Calu3 (cell line): ENCODE data around the gene GPRASP2. TPM values are rescaled to one million over a fixed set of nuclear protein-coding genes. Genes with fewer than 3 reads are reported as not detected.

Experiments
- BruUV-seq: library from RNA; stranded (reverse); fragments of 400-500 nt; replicated peaks from 2 replicates; lab custom pipeline; 2021; lab: Mats Ljungman, UMichigan
- CTCF ChIA-PET: fragments of 300-600 bp; sonication (Branson Sonifier 250); formaldehyde crosslinking; loops from one replicate; lab custom pipeline; 2022; ENCODE audit warnings: antibody characterized with exemption; lab: Charles Lee
- DNase-seq: peaks from one replicate; pipeline ENCODE4 v3.0.0; 2022
- H3K27ac Mint-ChIP-seq: one replicate; pipeline ENCODE4 v1.8.0; 2022; ENCODE audit warnings: mixed read lengths; ENCODE audit not compliant: unreplicated experiment
- H3K27me3 Mint-ChIP-seq: one replicate; pipeline ENCODE4 v1.8.0; 2022; ENCODE audit warnings: mixed read lengths; ENCODE audit not compliant: unreplicated experiment
- H3K36me3 Mint-ChIP-seq: one replicate; pipeline ENCODE4 v1.8.0; 2022; ENCODE audit warnings: mild to moderate bottlenecking, moderate library complexity, mixed read lengths; ENCODE audit not compliant: insufficient read depth, unreplicated experiment
- H3K4me1 Mint-ChIP-seq: one replicate; pipeline ENCODE4 v1.8.0; 2022; ENCODE audit warnings: mild to moderate bottlenecking, low read depth, mixed read lengths; ENCODE audit not compliant: unreplicated experiment
- H3K4me3 Mint-ChIP-seq: one replicate; pipeline ENCODE4 v1.8.0; 2022; ENCODE audit warnings: mild to moderate bottlenecking, low read depth, moderate library complexity, mixed read lengths; ENCODE audit not compliant: unreplicated experiment
- H3K9me3 Mint-ChIP-seq: one replicate; pipeline ENCODE4 v1.8.0; 2022; ENCODE audit warnings: low read depth, mixed read lengths; ENCODE audit not compliant: unreplicated experiment
- intact Hi-C: fragments of 100-400 bp; cut with micrococcal nuclease; formaldehyde crosslinking; loops from one replicate; pipeline ENCODE4 v1.10.0; 2022; ENCODE audit not compliant: unreplicated experiment
- total RNA-seq: library from RNA; stranded (reverse); gene quantifications from 2 replicates; pipeline ENCODE4 v1.2.3, GENCODE V29; 2022
- TF ChIP-seq, protein P1 (sequence below): fragments of 200-600 bp; IDR thresholded peaks from one replicate; pipeline ENCODE4 v1.8.0; 2022; ENCODE audit warnings: antibody characterized with exemption; ENCODE audit not compliant: unreplicated experiment

Gene GPRASP2
- total RNA-seq, 1 experiment from 2014 or later: 9.0 TPM

- TF ChIP-seq, protein P1, sequence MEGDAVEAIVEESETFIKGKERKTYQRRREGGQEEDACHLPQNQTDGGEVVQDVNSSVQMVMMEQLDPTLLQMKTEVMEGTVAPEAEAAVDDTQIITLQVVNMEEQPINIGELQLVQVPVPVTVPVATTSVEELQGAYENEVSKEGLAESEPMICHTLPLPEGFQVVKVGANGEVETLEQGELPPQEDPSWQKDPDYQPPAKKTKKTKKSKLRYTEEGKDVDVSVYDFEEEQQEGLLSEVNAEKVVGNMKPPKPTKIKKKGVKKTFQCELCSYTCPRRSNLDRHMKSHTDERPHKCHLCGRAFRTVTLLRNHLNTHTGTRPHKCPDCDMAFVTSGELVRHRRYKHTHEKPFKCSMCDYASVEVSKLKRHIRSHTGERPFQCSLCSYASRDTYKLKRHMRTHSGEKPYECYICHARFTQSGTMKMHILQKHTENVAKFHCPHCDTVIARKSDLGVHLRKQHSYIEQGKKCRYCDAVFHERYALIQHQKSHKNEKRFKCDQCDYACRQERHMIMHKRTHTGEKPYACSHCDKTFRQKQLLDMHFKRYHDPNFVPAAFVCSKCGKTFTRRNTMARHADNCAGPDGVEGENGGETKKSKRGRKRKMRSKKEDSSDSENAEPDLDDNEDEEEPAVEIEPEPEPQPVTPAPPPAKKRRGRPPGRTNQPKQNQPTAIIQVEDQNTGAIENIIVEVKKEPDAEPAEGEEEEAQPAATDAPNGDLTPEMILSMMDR: no peak
- Mint-ChIP-seq H3K4me3 (no peak overlapping the region), H3K27me3 (no peaks in the 10 kb centered on the region), H3K9me3 (peaks cover 2% of the 10 kb centered on the region), H3K27ac (no peak overlapping the region), H3K36me3 (peaks cover 21% of the 10 kb centered on the region), H3K4me1 (no peaks in the 10 kb centered on the region)
- no peak for DNase-seq
- BruUV-seq: no TSS peak
- intact Hi-C loops: no loop called here
- CTCF ChIA-PET: no interaction called here
These were observed 3.3 kb upstream of the GPRASP2 start for GRCh38 chrX:102708900-102709299.

DNA sequence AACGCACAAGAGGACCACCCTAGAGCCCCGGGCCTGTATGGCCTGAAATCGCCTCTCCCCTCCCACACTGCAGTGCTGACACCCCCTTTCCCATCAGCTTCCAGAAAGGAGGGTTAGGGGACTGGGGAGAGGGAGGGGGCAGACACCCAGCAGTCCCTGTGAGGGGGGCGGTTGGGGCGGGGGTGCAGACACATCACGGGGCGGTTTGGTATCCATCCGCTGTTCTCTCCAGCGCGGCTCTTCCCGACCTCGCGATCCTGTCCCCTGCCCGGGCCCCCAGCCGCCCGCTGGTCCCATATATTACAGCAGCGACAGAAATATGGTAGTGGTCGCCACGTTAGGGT is 404 bp upstream of the GPRASP2 start:
- Mint-ChIP-seq H3K36me3 (peaks cover 21% of the 10 kb centered on the region), H3K27ac (peak overlapping the region; percentile 76), H3K9me3 (peaks cover 2% of the 10 kb centered on the region), H3K4me1 (no peaks in the 10 kb centered on the region), H3K27me3 (no peaks in the 10 kb centered on the region), H3K4me3 (peak overlapping the region; percentile 83)
- no peak for DNase-seq
- intact Hi-C loops: no loop called here
- TF ChIP-seq, protein P1: no peak
- CTCF ChIA-PET: no interaction called here
- no TSS peak for BruUV-seq

DNA sequence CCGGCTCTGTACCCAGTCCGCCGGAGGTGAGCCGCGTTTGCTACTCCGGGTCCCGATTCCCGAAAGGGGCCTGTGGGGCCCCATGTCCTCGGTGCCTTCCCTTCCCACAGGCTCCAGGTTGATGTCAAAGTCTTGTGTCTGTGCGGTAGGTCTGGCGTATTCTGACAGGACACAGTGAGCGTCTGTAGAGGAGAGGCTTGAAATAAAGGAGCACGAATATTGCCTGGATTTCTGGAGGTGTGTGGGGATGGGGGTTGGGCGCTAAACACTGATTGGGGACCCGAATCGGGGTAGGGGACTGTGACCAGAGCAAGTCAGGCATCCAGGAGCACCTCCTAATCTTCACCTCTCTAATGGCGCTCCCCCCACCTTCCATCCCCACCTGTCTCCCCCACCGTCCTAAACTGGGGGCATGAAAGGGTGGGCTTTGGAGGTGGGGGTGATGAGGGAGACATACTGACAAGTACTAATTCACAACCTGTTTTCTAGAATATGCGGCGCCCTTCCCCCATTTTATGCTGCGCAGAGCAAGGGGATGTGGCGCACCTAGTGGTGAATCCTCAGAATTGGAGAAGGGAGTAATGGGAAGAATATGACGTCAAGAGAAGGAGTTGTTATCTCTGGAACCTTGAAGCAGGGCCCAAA is 855 bp downstream of the GPRASP2 start:
- peak overlapping the region; percentile 23 for H3K27ac Mint-ChIP-seq
- intact Hi-C loops: no loop called here
- H3K4me1 Mint-ChIP-seq: no peaks in the 10 kb centered on the region
- BruUV-seq: no TSS peak
- CTCF ChIA-PET: no interaction called here
- DNase-seq: peak; percentile 52
- no peaks in the 10 kb centered on the region for H3K27me3 Mint-ChIP-seq
- H3K9me3 Mint-ChIP-seq: peaks cover 2% of the 10 kb centered on the region
- peaks cover 21% of the 10 kb centered on the region for H3K36me3 Mint-ChIP-seq
- TF ChIP-seq, protein P1: peak; percentile 41
- H3K4me3 Mint-ChIP-seq: peak overlapping the region; percentile 83

DNA sequence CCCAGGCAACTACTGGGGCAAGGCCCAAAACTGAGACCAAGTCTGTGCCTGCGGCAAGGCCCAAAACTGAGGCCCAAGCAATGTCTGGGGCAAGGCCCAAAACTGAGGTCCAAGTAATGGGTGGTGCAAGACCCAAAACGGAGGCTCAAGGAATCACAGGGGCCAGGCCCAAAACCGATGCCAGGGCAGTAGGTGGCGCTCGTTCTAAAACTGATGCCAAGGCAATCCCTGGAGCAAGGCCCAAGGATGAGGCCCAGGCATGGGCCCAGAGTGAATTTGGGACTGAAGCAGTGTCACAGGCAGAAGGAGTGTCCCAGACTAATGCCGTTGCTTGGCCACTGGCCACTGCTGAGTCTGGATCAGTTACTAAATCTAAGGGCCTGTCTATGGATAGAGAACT is 2.7 kb downstream of the GPRASP2 start:
- H3K27me3 Mint-ChIP-seq: no peaks in the 10 kb centered on the region
- CTCF ChIA-PET: no interaction called here
- TF ChIP-seq, protein P1: no peak
- intact Hi-C loops: no loop called here
- H3K4me1 Mint-ChIP-seq: no peaks in the 10 kb centered on the region
- BruUV-seq: TSS peak; percentile 26
- peaks cover 2% of the 10 kb centered on the region for H3K9me3 Mint-ChIP-seq
- no peak overlapping the region for H3K4me3 Mint-ChIP-seq
- H3K36me3 Mint-ChIP-seq: peaks cover 21% of the 10 kb centered on the region
- no peak for DNase-seq
- no peak overlapping the region for H3K27ac Mint-ChIP-seq
